H1 (cell line): ENCODE data around the gene CDK19. TPM values are rescaled to one million over a fixed set of nuclear protein-coding genes. Genes with fewer than 3 reads are reported as not detected.

ENCODE experiments used
- CTCF ChIA-PET: fragments of 300-600 bp; sonication (Branson Sonifier 250); formaldehyde crosslinking; loops from one replicate; lab custom pipeline; 2021; ENCODE audit not compliant: partially characterized antibody; lab: Charles Lee
- POLR2A ChIA-PET: fragments of 300-600 bp; sonication (Branson Sonifier 250); formaldehyde crosslinking; loops from one replicate; lab custom pipeline; 2021; ENCODE audit warnings: inconsistent platforms; ENCODE audit not compliant: partially characterized antibody; lab: Charles Lee
- DNase-seq, 2 experiments: peaks; one replicate each; pipeline versions ENCODE4 v3.0.0 to v3.0.0-alpha.2; 2010 to 2022; ENCODE audit warnings: low spot score in 2 of 2, low read depth in 1 of 2, mixed read lengths in 1 of 2
- FAIRE-seq: peaks from 2 replicates; lab custom pipeline; 2011; peaks lifted over from hg19 to GRCh38; lab: Jason Lieb, UNC
- H2AFZ ChIP-seq: 2 replicates; pipeline ENCODE4 v1.8.1; 2012; ENCODE audit warnings: low read length, inconsistent platforms
- H2AK5ac ChIP-seq: 2 replicates; pipeline ENCODE4 v1.6.1; 2013; ENCODE audit warnings: low read depth, low read length
- H2BK120ac ChIP-seq: replicated peaks from 2 replicates; pipeline ENCODE3; 2013; ENCODE audit warnings: low read depth, low read length, inconsistent platforms
- H2BK12ac ChIP-seq: 2 replicates; pipeline ENCODE4 v1.6.1; 2013; ENCODE audit warnings: low read depth, low read length
- H2BK15ac ChIP-seq: 2 replicates; pipeline ENCODE4 v1.6.1; 2013; ENCODE audit warnings: low read length
- H2BK20ac ChIP-seq: 2 replicates; pipeline ENCODE4 v1.6.1; 2013; ENCODE audit warnings: low read length
- H2BK5ac ChIP-seq: 2 replicates; pipeline ENCODE4 v1.6.1; 2013; ENCODE audit warnings: low read depth, low read length
- H3K14ac ChIP-seq: 2 replicates; pipeline ENCODE4 v1.6.1; 2013; ENCODE audit warnings: inconsistent platforms; ENCODE audit not compliant: insufficient read length
- H3K18ac ChIP-seq: 2 replicates; pipeline ENCODE4 v1.6.1; 2013; ENCODE audit warnings: low read length; ENCODE audit errors: extremely low read depth
- H3K23ac ChIP-seq: 2 replicates; pipeline ENCODE4 v1.6.1; 2013; ENCODE audit warnings: inconsistent platforms; ENCODE audit not compliant: insufficient read length
- H3K23me2 ChIP-seq: 2 replicates; pipeline ENCODE4 v1.6.1; 2013; ENCODE audit warnings: low read depth, low read length
- H3K27ac ChIP-seq: 2 replicates; pipeline ENCODE4 v1.6.1; 2011; ENCODE audit warnings: low read depth, low read length, inconsistent platforms
- H3K27me3 ChIP-seq, 4 experiments: replicated peaks in 1 of 4; 1 replicate in 1 of 4; 2 replicates in 3 of 4; pipeline versions ENCODE4 v1.6.1 to v1.8.1; 2011 to 2013; ENCODE audit warnings: low read length in 3 of 4, mild to moderate bottlenecking in 3 of 4, inconsistent platforms in 2 of 4, mixed read lengths in 2 of 4, moderate library complexity in 1 of 4; ENCODE audit not compliant: control insufficient read depth in 3 of 4, insufficient read depth in 3 of 4; ENCODE audit errors: extremely low read depth in 1 of 4
- H3K36me3 ChIP-seq, 4 experiments: 2 replicates each; pipeline versions ENCODE4 v1.6.1 to v1.8.1; 2011 to 2013; ENCODE audit warnings: mild to moderate bottlenecking in 4 of 4, low read length in 3 of 4, moderate library complexity in 2 of 4, control low read depth in 1 of 4, inconsistent platforms in 1 of 4; ENCODE audit not compliant: insufficient read depth in 4 of 4, control insufficient read depth in 2 of 4
- H3K4ac ChIP-seq: replicated peaks from 2 replicates; pipeline ENCODE3; 2013; ENCODE audit warnings: low read length, low read depth, mixed read lengths, inconsistent platforms; ENCODE audit not compliant: insufficient read length
- H3K4me1 ChIP-seq, 4 experiments: replicated peaks in 1 of 4; 1 replicate in 1 of 4; 2 replicates in 3 of 4; pipeline versions ENCODE4 v1.6.1 to v1.8.1; 2011 to 2013; ENCODE audit warnings: low read length in 3 of 4, inconsistent platforms in 2 of 4, mixed read lengths in 1 of 4; ENCODE audit not compliant: insufficient read depth in 4 of 4, control insufficient read depth in 3 of 4
- H3K4me2 ChIP-seq, 2 experiments: 2 replicates each; pipeline versions ENCODE4 v1.6.1 to v1.8.1; 2011 to 2013; ENCODE audit warnings: low read depth in 2 of 2, low read length in 2 of 2, control low read depth in 1 of 2, inconsistent platforms in 1 of 2, mild to moderate bottlenecking in 1 of 2; ENCODE audit not compliant: insufficient read depth in 1 of 2
- H3K4me3 ChIP-seq, 4 experiments: fragments of 200-600, 300-600 bp in 1 of 4; sonication (generic), shearing (Covaris generic), sonication (Bioruptor Twin) in 1 of 4; 2 replicates each; pipeline versions ENCODE4 v1.5.1 to v1.8.1; 2011 to 2016; ENCODE audit warnings: low read length in 4 of 4, low read depth in 3 of 4, control low read depth in 2 of 4, inconsistent platforms in 2 of 4, mild to moderate bottlenecking in 2 of 4, mixed read lengths in 1 of 4, moderate library complexity in 1 of 4; ENCODE audit not compliant: insufficient read depth in 2 of 4; ENCODE audit errors: extremely low read depth in 1 of 4
- H3K56ac ChIP-seq: replicated peaks from 2 replicates; pipeline ENCODE3; 2013; ENCODE audit warnings: low read depth, mild to moderate bottlenecking, mixed read lengths, low read length, inconsistent platforms; ENCODE audit not compliant: insufficient read length
- H3K79me1 ChIP-seq: 2 replicates; pipeline ENCODE4 v1.6.1; 2013; ENCODE audit warnings: low read depth, low read length, control low read depth
- H3K79me2 ChIP-seq, 2 experiments: 2 replicates each; pipeline versions ENCODE4 v1.6.1 to v1.8.1; 2012 to 2013; ENCODE audit warnings: low read length in 2 of 2, mild to moderate bottlenecking in 2 of 2, inconsistent platforms in 1 of 2; ENCODE audit not compliant: insufficient read depth in 2 of 2, control insufficient read depth in 1 of 2
- H3K9ac ChIP-seq, 4 experiments: replicated peaks in 1 of 4; 1 replicate in 1 of 4; 2 replicates in 3 of 4; pipeline versions ENCODE4 v1.6.1 to v1.8.1; 2011 to 2013; ENCODE audit warnings: low read depth in 3 of 4, low read length in 3 of 4, control low read depth in 2 of 4, mild to moderate bottlenecking in 2 of 4, moderate library complexity in 2 of 4, inconsistent platforms in 1 of 4; ENCODE audit errors: extremely low read depth in 1 of 4
- H3K9me3 ChIP-seq, 2 experiments: 2 replicates each; pipeline versions ENCODE4 v1.6.1 to v1.8.1; 2012 to 2013; ENCODE audit warnings: mild to moderate bottlenecking in 2 of 2, moderate library complexity in 2 of 2, control low read depth in 1 of 2, inconsistent platforms in 1 of 2, low read depth in 1 of 2, low read length in 1 of 2, mixed read lengths in 1 of 2; ENCODE audit not compliant: insufficient read depth in 2 of 2
- H4K20me1 ChIP-seq, 2 experiments: replicated peaks in 1 of 2; 2 replicates each; pipeline versions ENCODE3 to v1.8.1; 2011 to 2013; ENCODE audit warnings: inconsistent platforms in 2 of 2, low read length in 2 of 2, mild to moderate bottlenecking in 1 of 2; ENCODE audit not compliant: insufficient read depth in 2 of 2, control insufficient read depth in 1 of 2
- H4K5ac ChIP-seq: 2 replicates; pipeline ENCODE4 v1.6.1; 2013; ENCODE audit warnings: low read length, low read depth, mixed read lengths, inconsistent platforms; ENCODE audit not compliant: insufficient read length
- H4K8ac ChIP-seq: 2 replicates; pipeline ENCODE4 v1.8.0; 2013; ENCODE audit warnings: mild to moderate bottlenecking, moderate library complexity, low read length, inconsistent platforms; ENCODE audit not compliant: insufficient read depth; ENCODE audit errors: extremely low read depth
- H4K91ac ChIP-seq: replicated peaks from 2 replicates; pipeline ENCODE3; 2013; ENCODE audit warnings: low read length, mixed read lengths, inconsistent platforms; ENCODE audit not compliant: insufficient read length
- ATF3 ChIP-seq: IDR thresholded peaks from 2 replicates; pipeline ENCODE4 v1.6.1; 2011; ENCODE audit warnings: low read depth, mild to moderate bottlenecking, low read length; ENCODE audit not compliant: insufficient read depth
- BACH1 ChIP-seq: IDR thresholded peaks from 2 replicates; pipeline ENCODE4 v1.6.1; 2012; ENCODE audit warnings: low read length, improper control_type of control experiment
- CREB1 ChIP-seq: IDR thresholded peaks from 2 replicates; pipeline ENCODE4 v1.6.1; 2012; ENCODE audit warnings: inconsistent platforms
- CTCF ChIP-seq, 3 experiments: IDR thresholded peaks; 1 replicate in 2 of 3; 2 replicates in 1 of 3; pipeline versions ENCODE4 v1.5.1 to v1.6.1; 2011; ENCODE audit warnings: low read length in 3 of 3, mild to moderate bottlenecking in 3 of 3, inconsistent platforms in 2 of 3, low read depth in 1 of 3, moderate library complexity in 1 of 3; ENCODE audit not compliant: insufficient read depth in 1 of 3; ENCODE audit errors: control extremely low read depth in 1 of 3
- E2F6 ChIP-seq: IDR thresholded peaks from 2 replicates; pipeline ENCODE4 v1.6.1; 2012; ENCODE audit warnings: inconsistent platforms
- KDM1A ChIP-seq: fragments of 200-600, 300-600 bp; sonication (generic); IDR thresholded peaks from 2 replicates; pipeline ENCODE4 v1.7.1; 2016; ENCODE audit warnings: mild to moderate bottlenecking, low read length, borderline replicate concordance
- RBBP5 ChIP-seq: IDR thresholded peaks from 2 replicates; pipeline ENCODE4 v1.7.1; 2012; ENCODE audit warnings: low read depth, mild to moderate bottlenecking, inconsistent platforms, low read length, moderate library complexity, borderline replicate concordance
- RFX5 ChIP-seq: IDR thresholded peaks from 2 replicates; pipeline ENCODE4 v1.6.1; 2011; ENCODE audit warnings: low read depth, low read length, improper control_type of control experiment, borderline replicate concordance
- WGBS, 2 experiments: shearing (Covaris generic) in 1 of 2; methylation state at CpG; one replicate each; pipeline versions ENCODE4 v1.1.6 to v1.1.7; 2013 to 2015; ENCODE audit warnings: low lambda C conversion rate in 2 of 2, mixed read lengths in 2 of 2, inconsistent platforms in 1 of 2, low coverage in 1 of 2, missing lambda C conversion rate in 1 of 2; ENCODE audit not compliant: insufficient replicate concordance in 2 of 2, insufficient coverage in 1 of 2, insufficient read length in 1 of 2; ENCODE audit errors: extremely low coverage in 1 of 2, missing lambda C conversion rate in 1 of 2; 5-methylcytosine and 5-hydroxymethylcytosine counted together
- polyA plus RNA-seq, 7 experiments: library from polyadenylated mRNA; depleted of rRNA in 3 of 7; stranded (reverse) in 5 of 7; unstranded in 2 of 7; fragments of >200 nt in 5 of 7; fragments of 200-250 nt in 2 of 7; gene quantifications; 1 replicate in 5 of 7; 2 replicates in 1 of 7; 4 replicates in 1 of 7; pipeline versions ENCODE4 v1.2.1 to v1.2.3, GENCODE V29; 2011 to 2013; ENCODE audit warnings: missing spikeins in 2 of 7, mixed read lengths in 2 of 7
- total RNA-seq: library from RNA; stranded (reverse); fragmentation: NEBNext Ultra II Directional; extraction: Animal tissue kit (Norgen Biotek cat#: 25700); gene quantifications from 2 replicates; pipeline ENCODE4 v1.2.1, GENCODE V29; 2021

CDK19 gene
- total and polyA plus RNA-seq, 2 of the 8 experiments (the other 6 are each of a cell fraction or from before 2014, with no cell fraction given): 4.9 to 12.6 TPM

DNA sequence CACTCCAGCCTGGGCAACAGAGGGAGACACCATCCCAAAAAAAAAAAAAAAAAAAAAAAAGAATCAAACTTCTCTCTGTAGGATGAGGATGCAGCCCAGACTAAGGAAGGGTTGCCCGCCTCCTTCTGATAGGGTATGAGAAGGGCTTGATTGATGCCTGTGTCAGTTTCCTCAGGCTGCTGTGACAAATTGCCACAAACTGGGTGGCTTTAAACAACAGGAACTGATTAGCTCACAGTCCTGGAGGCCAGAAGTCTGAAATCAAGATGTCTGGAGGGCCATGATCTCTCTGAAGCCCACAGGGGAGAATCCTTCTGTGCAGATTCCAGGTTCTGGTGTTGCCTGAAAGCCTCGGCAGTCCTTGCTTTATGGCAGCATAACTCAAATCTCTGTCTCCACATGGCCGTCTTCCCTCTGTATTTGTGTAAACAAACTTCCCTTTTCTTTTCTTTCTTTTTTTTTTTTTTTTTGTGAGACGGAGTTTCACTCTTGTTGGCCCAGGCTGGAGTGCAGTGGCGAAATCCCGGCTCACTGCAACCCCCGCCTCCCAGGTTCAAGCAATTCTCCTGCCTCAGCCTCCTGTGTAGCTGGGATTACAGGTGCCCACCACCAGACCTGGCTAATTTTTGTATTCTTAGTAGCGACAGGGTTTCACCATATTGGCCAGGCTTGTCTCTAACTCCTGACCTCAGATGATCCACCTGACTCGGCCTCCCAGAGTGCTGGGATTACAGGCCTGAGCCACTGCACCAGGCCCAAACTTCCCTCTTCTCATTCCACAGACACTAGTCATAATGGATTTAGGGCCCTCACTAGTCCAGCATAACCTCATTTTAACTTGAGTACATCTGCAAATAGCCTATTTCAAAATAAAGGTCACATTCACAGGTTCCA is 11.2 kb upstream of the CDK19 start:
- FAIRE-seq (no peak), DNase-seq (no peak)
- Histone ChIP-seq H3K23ac (no peak overlapping the region), H3K27me3 (no peaks in the 10 kb centered on the region), H3K9me3 (no peaks in the 10 kb centered on the region), H2AFZ (no peak overlapping the region), H2BK5ac (no peak overlapping the region), H2BK15ac (no peak overlapping the region), H3K23me2 (no peaks in the 10 kb centered on the region), H3K9ac (no peak overlapping the region), H3K27ac (no peak overlapping the region), H3K4ac (no peak overlapping the region), H2BK20ac (no peak overlapping the region), H2BK12ac (no peak overlapping the region), H3K18ac (no peak overlapping the region), H4K5ac (no peak overlapping the region), H3K14ac (no peak overlapping the region), H3K56ac (no peak overlapping the region), H3K79me1 (no peaks in the 10 kb centered on the region), H2BK120ac (no peak overlapping the region), H3K4me1 (no peaks in the 10 kb centered on the region), H4K8ac (peak overlapping the region; percentile 80; the same call in 1 of the 2 replicates), H3K4me2 (no peak overlapping the region), H3K36me3 (no peaks in the 10 kb centered on the region), H4K91ac (no peak overlapping the region), H2AK5ac (no peak overlapping the region), H3K79me2 (no peaks in the 10 kb centered on the region), H4K20me1 (no peaks in the 10 kb centered on the region), H3K4me3 (no peak overlapping the region)
- CTCF ChIA-PET: interaction anchor here (0.6 kb wide), 1 partner anchor 31 kb away, joined by 4 read pairs; no protein-coding TSS in a partner anchor
- 93% methylated on average over 8 of the region's 9 CpGs; no CpG with 5 or more reads in 1 of the 2 experiments for WGBS, 2 experiments
- POLR2A ChIA-PET: interaction anchor here (1.2 to 2.1 kb wide), 4 partner anchors 11 to 48 kb away, joined by 3 to 11 read pairs (median 8); partner anchors contain the start of genes AMD1 and CDK19
- TF ChIP-seq RFX5: no peak
- TF ChIP-seq CREB1: no peak
- TF ChIP-seq CTCF (IDR thresholded peaks at IDR 0.05; ENCODE audit: control extremely low read depth in 1 of 3, insufficient read depth in 1 of 3, low read depth in 1 of 3, low read length in 3 of 3): no peak
- no peak for TF ChIP-seq KDM1A
- TF ChIP-seq E2F6: no peak
- no peak for TF ChIP-seq BACH1
- TF ChIP-seq ATF3: no peak
- no peak for TF ChIP-seq RBBP5
